NCI-H1930 (cell line): Measurements from ENCODE around the gene TNRC6A.
"Not testable (repeated sequence)": the region's sequence is repeated elsewhere in the genome, so short reads cannot be mapped to it uniquely, and the experiment has no call there.

Source experiments
- DNase-seq, 2 experiments: peaks; one replicate each; lab custom pipeline; 2025; lab: John Stamatoyannopoulos, UW

Gene TNRC6A

GRCh38 chr16:24728011-24728410 is 1.4 kb upstream of the TNRC6A start:
- DNase-seq, result no peak

GRCh38 chr16:24728891-24729242 is 584 bp upstream of the TNRC6A start:
- no peak for DNase-seq

GRCh38 chr16:24729951-24730815 is 732 bp downstream of the TNRC6A start:
- no peak for DNase-seq

GRCh38 chr16:24730914-24731313 is 1.5 kb downstream of the TNRC6A start:
- no peak for DNase-seq

- no peak for DNase-seq
Measured at GRCh38 chr16:24731722-24732419, 2.4 kb downstream of the TNRC6A start.

- DNase-seq, result no peak
Measured at GRCh38 chr16:24734382-24734781, 4.9 kb downstream of the TNRC6A start.

- DNase-seq, result no peak
Measured at GRCh38 chr16:24736758-24737157, 7.3 kb downstream of the TNRC6A start.

GRCh38 chr16:24737391-24737871 is 8.0 kb downstream of the TNRC6A start:
- no peak for DNase-seq

- DNase-seq, result no peak
Measured at GRCh38 chr16:24737916-24738594, 8.6 kb downstream of the TNRC6A start.

- no peak for DNase-seq
Measured at GRCh38 chr16:24738895-24739294, 9.4 kb downstream of the TNRC6A start.

GRCh38 chr16:24741862-24742261 is 12.4 kb downstream of the TNRC6A start:
- DNase-seq, result no peak

GRCh38 chr16:24742610-24743009 is 13.2 kb downstream of the TNRC6A start:
- DNase-seq, result not testable (repeated sequence)

GRCh38 chr16:24745391-24745790 is 15.9 kb downstream of the TNRC6A start:
- no peak for DNase-seq

GRCh38 chr16:24745791-24746190 is 16.3 kb downstream of the TNRC6A start:
- no peak for DNase-seq

- DNase-seq, result no peak
Measured at GRCh38 chr16:24747441-24747840, 18.0 kb downstream of the TNRC6A start.

GRCh38 chr16:24748242-24748641 is 18.8 kb downstream of the TNRC6A start:
- no peak for DNase-seq

GRCh38 chr16:24749310-24749709 is 19.9 kb downstream of the TNRC6A start:
- no peak for DNase-seq

- not testable (repeated sequence) for DNase-seq
Measured at GRCh38 chr16:24749872-24750271, 20.4 kb downstream of the TNRC6A start.

- DNase-seq, result no peak
Measured at GRCh38 chr16:24753000-24753399, 23.5 kb downstream of the TNRC6A start.

GRCh38 chr16:24753437-24753836 is 24.0 kb downstream of the TNRC6A start:
- DNase-seq, result no peak

- no peak for DNase-seq
Measured at GRCh38 chr16:24754543-24754942, 25.1 kb downstream of the TNRC6A start.

- no peak for DNase-seq
Measured at GRCh38 chr16:24755201-24755874, 25.9 kb downstream of the TNRC6A start.
